ENCODE measurements around the gene GCFC2. TPM values are rescaled to one million over a fixed set of nuclear protein-coding genes. Genes with fewer than 3 reads are reported as not detected.
A peak's percentile ranks its signal among the peaks of the same experiment; 100 is the strongest.

GCFC2 gene
- total RNA-seq, 2 experiments from 2014 or later, result 20.6 to 21.9 TPM

DNA sequence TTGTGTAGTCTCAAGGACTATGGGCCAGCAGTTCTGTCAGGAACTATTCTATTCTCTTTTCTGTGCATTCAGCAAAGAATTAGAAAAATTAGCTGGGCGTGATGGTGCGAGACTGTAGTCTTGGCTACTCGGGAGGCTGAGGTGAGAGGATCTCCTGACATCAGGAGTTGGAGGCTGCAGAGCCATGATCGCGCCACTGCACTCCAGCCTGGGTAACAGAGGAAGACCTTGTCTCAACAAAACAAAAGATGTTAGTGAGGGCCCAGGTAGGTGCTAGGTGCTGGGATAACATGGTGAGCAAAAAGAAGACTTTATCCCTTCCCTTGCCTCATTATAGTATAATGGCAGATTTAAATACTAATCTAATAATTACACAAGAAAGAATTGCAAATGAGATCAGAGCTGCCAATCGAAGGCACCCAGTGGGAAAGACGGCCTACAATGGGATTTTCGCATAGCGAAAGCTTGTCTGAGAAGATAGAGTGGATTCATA, 64.6 kb downstream of the GCFC2 start:
- peaks cover 25% of the 10 kb centered on the region for H3K36me3 Mint-ChIP-seq (ENCODE audit: low read depth)
- peak overlapping the region; percentile 92 for H3K27ac Mint-ChIP-seq
- H3K4me3 Mint-ChIP-seq, result peak overlapping the region; percentile 93
- ATAC-seq (peak; percentile 1), DNase-seq (no peak)
- no peaks in the 10 kb centered on the region for H3K9me3 Mint-ChIP-seq (ENCODE audit: insufficient read depth)
- POLR2A ChIA-PET, result interaction anchor here (1.0 to 2.4 kb wide), 2 partner anchors 64 to 229 kb away, joined by 3 to 11 read pairs; partner anchors contain the start of gene GCFC2
- CTCF ChIA-PET, result interaction anchor here (1.0 to 3.8 kb wide), 8 partner anchors 9 to 954 kb away, joined by 3 to 28 read pairs (median 6); no protein-coding TSS in a partner anchor
- H3K27me3 Mint-ChIP-seq (ENCODE audit: low read depth), result no peaks in the 10 kb centered on the region
- H3K4me1 Mint-ChIP-seq (ENCODE audit: low read depth), result peaks cover 30% of the 10 kb centered on the region

DNA sequence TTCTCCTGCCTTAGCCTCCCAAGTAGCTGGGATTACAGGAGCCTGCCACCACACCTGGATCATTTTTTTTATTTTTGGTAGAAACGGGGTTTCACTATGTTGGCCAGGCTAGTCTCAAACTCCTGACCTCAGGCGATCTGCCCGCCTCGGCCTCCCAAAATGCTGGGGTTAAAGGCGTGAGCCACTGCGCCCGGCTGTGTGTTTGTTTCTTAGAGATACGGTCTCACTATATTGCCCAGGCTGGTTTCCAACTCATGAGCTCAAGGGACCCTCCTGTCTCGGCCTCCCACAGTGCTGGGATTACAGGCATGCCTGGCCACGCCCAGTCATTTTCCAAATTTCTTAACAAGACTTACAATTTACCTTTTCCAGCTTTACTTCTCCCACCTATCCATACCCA, 65.1 kb downstream of the GCFC2 start:
- Mint-ChIP-seq H3K27ac (no peak overlapping the region), H3K36me3 (ENCODE audit: low read depth) (peaks cover 23% of the 10 kb centered on the region), H3K9me3 (ENCODE audit: insufficient read depth) (no peaks in the 10 kb centered on the region), H3K4me1 (ENCODE audit: low read depth) (peaks cover 30% of the 10 kb centered on the region), H3K4me3 (no peak overlapping the region), H3K27me3 (ENCODE audit: low read depth) (no peaks in the 10 kb centered on the region)
- ChIA-PET CTCF (interaction anchor here (1.2 to 3.8 kb wide), 4 partner anchors 9 to 32 kb away, joined by 4 to 28 read pairs (median 8); no protein-coding TSS in a partner anchor), POLR2A (interaction anchor here (2.4 kb wide), 1 partner anchor 65 kb away, joined by 11 read pairs; the partner anchor contains the start of gene GCFC2)
- DNase-seq (no peak), ATAC-seq (no peak)

DNA sequence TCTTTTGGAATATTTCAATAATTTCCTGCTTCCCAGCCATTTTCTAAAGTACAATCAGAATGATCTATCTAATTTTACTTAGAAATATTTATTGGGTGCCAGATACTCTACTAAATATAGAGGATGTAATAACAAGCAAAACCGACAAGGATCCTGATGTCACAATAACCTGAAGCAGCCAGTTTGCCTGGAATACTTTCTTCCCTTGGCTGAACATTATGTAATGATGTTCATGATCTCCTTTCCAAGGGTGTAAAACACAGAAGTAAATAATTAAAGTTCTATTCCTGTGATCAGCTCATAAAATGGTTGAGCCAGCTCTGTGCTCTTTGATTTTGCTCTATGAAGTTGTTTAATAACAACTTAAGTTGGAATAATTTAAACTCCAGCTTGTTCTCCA, 66.7 kb downstream of the GCFC2 start:
- DNase-seq, result no peak
- Mint-ChIP-seq H3K27me3 (ENCODE audit: low read depth) (peaks cover 3% of the 10 kb centered on the region), H3K9me3 (ENCODE audit: insufficient read depth) (no peaks in the 10 kb centered on the region), H3K4me1 (ENCODE audit: low read depth) (peaks cover 25% of the 10 kb centered on the region), H3K27ac (no peak overlapping the region), H3K4me3 (no peak overlapping the region), H3K36me3 (ENCODE audit: low read depth) (peaks cover 13% of the 10 kb centered on the region)
- ATAC-seq, result no peak
- ChIA-PET CTCF (interaction anchor here (0.5 to 1.0 kb wide), 2 partner anchors 33 to 956 kb away, joined by 3 to 4 read pairs; no protein-coding TSS in a partner anchor), POLR2A (no interaction called here)

DNA sequence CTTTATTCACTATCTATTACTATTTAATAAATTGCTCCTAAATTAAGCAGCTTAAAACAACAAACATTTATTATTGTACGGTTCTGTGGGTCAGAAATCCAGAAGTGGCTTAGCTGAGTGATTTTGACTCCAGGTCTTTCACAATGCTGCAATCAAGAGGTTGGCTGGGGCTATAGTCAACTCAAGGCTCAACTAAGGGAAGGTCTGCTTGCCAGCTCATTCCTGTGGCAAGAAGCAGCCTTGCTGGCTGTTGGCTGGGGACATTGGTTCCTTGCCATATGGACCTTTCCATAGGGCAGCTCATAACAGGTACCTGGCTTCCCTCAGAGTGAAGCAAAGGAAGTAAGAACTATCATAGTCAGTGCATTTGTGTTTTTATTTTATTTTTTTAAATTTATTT, 69.1 kb downstream of the GCFC2 start:
- ChIA-PET CTCF (interaction anchor here (1.0 to 3.3 kb wide), 10 partner anchors 9 to 958 kb away, joined by 3 to 49 read pairs (median 6); no protein-coding TSS in a partner anchor), POLR2A (no interaction called here)
- no peak for ATAC-seq

DNA sequence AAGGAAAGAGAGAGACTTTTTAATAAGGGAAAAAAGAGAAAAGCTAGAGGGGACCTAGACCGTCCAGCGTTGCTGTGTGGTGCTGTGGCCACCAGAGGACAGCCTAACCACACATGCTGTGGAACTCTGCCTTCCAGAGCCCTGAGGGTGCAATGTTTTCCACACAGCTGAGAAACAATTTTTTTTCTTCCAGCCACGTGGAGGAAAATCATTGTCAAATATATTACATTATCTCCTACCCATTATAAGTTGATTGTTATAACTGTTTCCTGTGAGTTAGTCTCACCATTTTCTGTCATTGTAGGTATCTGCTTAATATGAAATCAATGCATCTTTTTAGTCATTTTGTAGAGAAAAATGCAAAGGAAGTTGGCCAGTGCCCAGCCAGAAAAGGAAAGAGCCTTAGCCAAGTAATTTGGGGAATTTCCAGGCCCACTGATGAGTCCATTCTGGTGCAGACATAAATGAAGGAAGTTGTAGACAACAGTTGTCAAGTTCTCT, 70.0 kb downstream of the GCFC2 start:
- no peak overlapping the region for H3K4me3 Mint-ChIP-seq
- no peaks in the 10 kb centered on the region for H3K9me3 Mint-ChIP-seq (ENCODE audit: insufficient read depth)
- peak; percentile 93 for ATAC-seq
- no peaks in the 10 kb centered on the region for H3K36me3 Mint-ChIP-seq (ENCODE audit: low read depth)
- H3K27ac Mint-ChIP-seq, result no peak overlapping the region
- POLR2A ChIA-PET, result no interaction called here
- H3K4me1 Mint-ChIP-seq (ENCODE audit: low read depth), result no peaks in the 10 kb centered on the region
- peaks cover 15% of the 10 kb centered on the region for H3K27me3 Mint-ChIP-seq (ENCODE audit: low read depth)
- peak; percentile 61 for DNase-seq
- CTCF ChIA-PET, result interaction anchor here (0.6 to 3.3 kb wide), 18 partner anchors 9 to 959 kb away, joined by 3 to 49 read pairs (median 4); no protein-coding TSS in a partner anchor

More for the DNA sequence above, 69.1 kb downstream of the GCFC2 start:
- Mint-ChIP-seq H3K27ac (no peak overlapping the region), H3K36me3 (ENCODE audit: low read depth) (peaks cover 2% of the 10 kb centered on the region), H3K4me1 (ENCODE audit: low read depth) (peaks cover 8% of the 10 kb centered on the region), H3K9me3 (ENCODE audit: insufficient read depth) (no peaks in the 10 kb centered on the region), H3K4me3 (no peak overlapping the region), H3K27me3 (ENCODE audit: low read depth) (peaks cover 15% of the 10 kb centered on the region)
- no peak for DNase-seq

DNA sequence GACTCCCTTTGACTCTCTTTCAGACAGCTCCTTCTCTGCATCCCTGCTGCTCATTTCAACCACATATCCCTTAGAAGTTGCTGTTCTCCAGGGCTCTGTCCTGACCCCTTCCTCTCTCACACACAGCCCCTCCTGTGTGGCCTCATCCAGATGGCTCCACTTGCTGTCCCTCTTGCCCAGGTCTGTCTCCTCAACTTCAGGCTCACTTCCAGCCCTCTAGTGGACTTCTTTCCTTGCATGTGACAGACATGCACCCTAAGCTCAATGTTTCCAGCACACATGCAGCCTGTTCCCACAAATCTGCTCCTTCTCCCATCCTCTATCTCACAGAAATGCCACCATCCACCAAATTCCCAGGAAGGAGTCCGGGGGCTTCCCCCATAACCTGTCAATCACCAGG, 73.1 kb downstream of the GCFC2 start:
- DNase-seq (no peak), ATAC-seq (no peak)
- no peaks in the 10 kb centered on the region for H3K36me3 Mint-ChIP-seq (ENCODE audit: low read depth)
- CTCF ChIA-PET, result interaction anchor here (2.0 to 2.4 kb wide), 2 partner anchors 10 to 39 kb away, joined by 6 to 10 read pairs; no protein-coding TSS in a partner anchor
- peaks cover 17% of the 10 kb centered on the region for H3K27me3 Mint-ChIP-seq (ENCODE audit: low read depth)
- POLR2A ChIA-PET, result no interaction called here
- H3K9me3 Mint-ChIP-seq (ENCODE audit: insufficient read depth), result no peaks in the 10 kb centered on the region
- no peaks in the 10 kb centered on the region for H3K4me1 Mint-ChIP-seq (ENCODE audit: low read depth)
- H3K4me3 Mint-ChIP-seq, result no peak overlapping the region
- H3K27ac Mint-ChIP-seq, result no peak overlapping the region

DNA sequence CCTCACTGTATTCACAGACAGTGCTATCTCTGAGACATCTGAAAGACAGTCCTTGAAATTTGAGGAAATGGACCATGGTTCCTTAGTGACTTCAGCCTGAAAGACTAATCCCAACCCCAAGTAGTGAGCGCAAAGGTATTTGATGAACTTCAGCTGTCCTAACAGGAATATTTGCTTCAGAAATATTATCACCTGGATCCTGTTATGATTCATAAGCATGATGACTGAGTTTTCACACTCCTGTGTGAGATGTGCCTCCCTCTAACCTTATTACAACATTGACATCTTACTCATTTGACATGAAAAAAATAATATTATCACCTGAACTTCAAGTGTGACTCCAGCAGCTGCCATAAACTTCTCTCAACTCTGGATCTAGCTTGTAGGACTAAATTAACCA, 75.8 kb downstream of the GCFC2 start:
- H3K4me3 Mint-ChIP-seq, result no peak overlapping the region
- no peaks in the 10 kb centered on the region for H3K9me3 Mint-ChIP-seq (ENCODE audit: insufficient read depth)
- no peaks in the 10 kb centered on the region for H3K36me3 Mint-ChIP-seq (ENCODE audit: low read depth)
- ChIA-PET POLR2A (no interaction called here), CTCF (interaction anchor here (1.5 kb wide), 1 partner anchor 42 kb away, joined by 6 read pairs; no protein-coding TSS in a partner anchor)
- no peak overlapping the region for H3K27ac Mint-ChIP-seq
- H3K4me1 Mint-ChIP-seq (ENCODE audit: low read depth), result no peaks in the 10 kb centered on the region
- ATAC-seq (no peak), DNase-seq (no peak)
- H3K27me3 Mint-ChIP-seq (ENCODE audit: low read depth), result peaks cover 18% of the 10 kb centered on the region

DNA sequence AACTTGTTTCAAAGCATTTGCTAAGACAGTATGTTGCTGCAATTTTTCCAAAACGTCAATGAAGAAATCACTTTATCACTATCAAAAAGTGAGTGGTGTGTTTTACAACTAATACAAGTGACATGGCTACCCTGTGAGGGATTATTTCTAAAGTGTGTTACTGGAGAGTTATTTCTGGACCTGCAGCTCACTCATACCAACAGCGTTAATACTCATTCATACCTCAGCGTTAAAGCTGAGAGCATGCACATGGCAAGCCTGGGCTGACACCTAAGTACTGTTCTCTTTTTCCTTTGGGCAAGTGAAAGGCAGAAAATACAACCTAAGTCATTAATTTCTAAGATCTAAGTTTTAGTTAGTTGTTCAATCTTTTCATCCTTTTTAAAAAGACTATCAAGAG, 77.1 kb downstream of the GCFC2 start:
- no peaks in the 10 kb centered on the region for H3K4me1 Mint-ChIP-seq (ENCODE audit: low read depth)
- H3K36me3 Mint-ChIP-seq (ENCODE audit: low read depth), result no peaks in the 10 kb centered on the region
- DNase-seq, result no peak
- ATAC-seq, result no peak
- H3K9me3 Mint-ChIP-seq (ENCODE audit: insufficient read depth), result no peaks in the 10 kb centered on the region
- H3K4me3 Mint-ChIP-seq, result no peak overlapping the region
- peaks cover 16% of the 10 kb centered on the region for H3K27me3 Mint-ChIP-seq (ENCODE audit: low read depth)
- CTCF ChIA-PET, result interaction anchor here (1.4 kb wide), 1 partner anchor 14 kb away, joined by 3 read pairs; no protein-coding TSS in a partner anchor
- no peak overlapping the region for H3K27ac Mint-ChIP-seq
- POLR2A ChIA-PET, result no interaction called here

DNA sequence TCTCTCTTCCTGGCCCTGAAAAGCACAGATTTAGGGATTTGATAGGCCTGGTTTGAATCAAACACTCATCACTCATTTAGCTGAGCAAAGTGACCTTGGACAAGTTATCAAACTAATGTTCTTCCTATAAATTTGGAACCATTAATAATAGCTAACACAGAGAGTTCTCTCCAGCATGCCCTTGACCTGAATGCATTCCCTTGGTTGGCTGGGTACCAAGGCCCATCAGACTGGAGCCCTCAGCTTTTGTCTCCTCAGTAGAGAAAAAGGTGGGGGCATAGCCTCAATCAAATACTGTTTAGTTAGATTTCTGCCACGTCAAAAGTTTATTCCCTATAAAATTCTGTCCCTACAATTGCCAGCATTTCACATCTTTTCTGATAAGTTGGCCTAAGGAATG, 77.9 kb downstream of the GCFC2 start:
- H3K27ac Mint-ChIP-seq, result no peak overlapping the region
- H3K4me1 Mint-ChIP-seq (ENCODE audit: low read depth), result no peaks in the 10 kb centered on the region
- no peaks in the 10 kb centered on the region for H3K36me3 Mint-ChIP-seq (ENCODE audit: low read depth)
- H3K27me3 Mint-ChIP-seq (ENCODE audit: low read depth), result peaks cover 12% of the 10 kb centered on the region
- DNase-seq (no peak), ATAC-seq (no peak)
- no peaks in the 10 kb centered on the region for H3K9me3 Mint-ChIP-seq (ENCODE audit: insufficient read depth)
- ChIA-PET CTCF (interaction anchor here (0.7 to 1.4 kb wide), 3 partner anchors 15 to 169 kb away, joined by 3 read pairs; no protein-coding TSS in a partner anchor), POLR2A (no interaction called here)
- H3K4me3 Mint-ChIP-seq, result no peak overlapping the region

DNA sequence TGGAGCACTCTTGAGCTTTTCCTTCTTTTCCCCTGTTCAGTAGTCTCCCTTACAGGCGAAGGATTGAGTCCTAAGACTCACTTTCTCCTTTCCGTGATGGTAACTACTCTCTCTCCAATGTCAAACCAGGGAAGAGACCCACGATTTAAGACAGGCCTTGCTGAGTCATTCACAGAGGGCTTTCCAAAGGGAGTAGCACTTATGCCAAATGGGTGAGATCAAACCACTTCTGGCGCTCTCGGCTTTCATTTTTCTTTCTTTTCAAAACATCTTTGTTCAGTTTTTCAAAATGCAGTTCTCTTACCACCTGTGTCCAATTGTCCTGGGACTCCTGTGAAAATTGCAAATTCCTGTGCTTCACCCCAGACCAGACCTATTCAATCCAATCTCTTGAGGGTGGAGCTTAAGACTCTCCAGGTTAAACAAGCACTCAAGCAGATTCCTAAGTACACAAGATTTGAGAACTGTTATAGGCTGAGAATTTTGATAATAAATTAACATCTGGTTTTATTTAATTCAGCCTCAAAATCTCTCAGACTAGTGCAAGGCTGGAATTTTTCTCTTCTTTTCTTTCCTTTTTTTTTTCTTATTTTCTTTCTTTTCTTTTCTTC, 78.5 kb downstream of the GCFC2 start:
- Mint-ChIP-seq H3K27ac (no peak overlapping the region), H3K4me3 (no peak overlapping the region), H3K27me3 (ENCODE audit: low read depth) (peaks cover 7% of the 10 kb centered on the region), H3K4me1 (ENCODE audit: low read depth) (no peaks in the 10 kb centered on the region), H3K36me3 (ENCODE audit: low read depth) (no peaks in the 10 kb centered on the region), H3K9me3 (ENCODE audit: insufficient read depth) (no peaks in the 10 kb centered on the region)
- ATAC-seq (no peak), DNase-seq (no peak)
- CTCF ChIA-PET, result interaction anchor here (0.7 to 1.6 kb wide), 3 partner anchors 8 to 169 kb away, joined by 3 to 6 read pairs (median 3); no protein-coding TSS in a partner anchor
- POLR2A ChIA-PET, result no interaction called here

DNA sequence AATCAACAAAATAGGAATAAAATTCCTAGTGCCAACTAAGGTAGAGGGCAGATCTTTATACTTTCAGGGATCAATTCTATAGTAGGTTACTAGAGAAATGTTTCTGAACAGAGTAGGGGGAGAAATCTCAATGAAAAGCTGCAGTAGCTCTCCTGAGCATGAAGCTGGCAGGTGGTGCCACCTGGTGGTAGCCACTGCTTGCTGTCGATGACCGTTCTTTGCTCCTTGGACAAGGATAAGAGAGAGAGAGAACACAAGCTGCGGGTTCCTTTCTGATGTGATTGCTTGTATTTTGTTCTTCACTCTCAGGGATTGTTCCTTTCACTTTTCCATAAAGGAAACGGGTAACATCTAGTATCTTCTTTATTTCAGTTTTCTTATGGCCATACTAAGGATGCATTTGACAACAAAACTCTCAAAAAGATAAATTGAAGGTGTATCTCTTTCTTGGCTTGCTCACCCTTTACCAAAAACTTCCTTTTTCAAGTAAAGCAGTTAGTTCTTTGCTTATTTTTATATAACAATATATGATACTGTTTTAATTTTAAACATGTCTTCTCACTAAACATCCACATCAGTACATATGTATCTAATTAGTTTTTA, 82.7 kb downstream of the GCFC2 start:
- no peak overlapping the region for H3K4me3 Mint-ChIP-seq
- ChIA-PET CTCF (interaction anchor here (1.1 to 2.0 kb wide), 14 partner anchors 8 to 939 kb away, joined by 3 to 13 read pairs (median 4); no protein-coding TSS in a partner anchor), POLR2A (no interaction called here)
- DNase-seq (peak; percentile 70), ATAC-seq (peak; percentile 81)
- peaks cover 9% of the 10 kb centered on the region for H3K27me3 Mint-ChIP-seq (ENCODE audit: low read depth)
- no peak overlapping the region for H3K27ac Mint-ChIP-seq
- H3K9me3 Mint-ChIP-seq (ENCODE audit: insufficient read depth), result no peaks in the 10 kb centered on the region
- no peaks in the 10 kb centered on the region for H3K36me3 Mint-ChIP-seq (ENCODE audit: low read depth)
- no peaks in the 10 kb centered on the region for H3K4me1 Mint-ChIP-seq (ENCODE audit: low read depth)

DNA sequence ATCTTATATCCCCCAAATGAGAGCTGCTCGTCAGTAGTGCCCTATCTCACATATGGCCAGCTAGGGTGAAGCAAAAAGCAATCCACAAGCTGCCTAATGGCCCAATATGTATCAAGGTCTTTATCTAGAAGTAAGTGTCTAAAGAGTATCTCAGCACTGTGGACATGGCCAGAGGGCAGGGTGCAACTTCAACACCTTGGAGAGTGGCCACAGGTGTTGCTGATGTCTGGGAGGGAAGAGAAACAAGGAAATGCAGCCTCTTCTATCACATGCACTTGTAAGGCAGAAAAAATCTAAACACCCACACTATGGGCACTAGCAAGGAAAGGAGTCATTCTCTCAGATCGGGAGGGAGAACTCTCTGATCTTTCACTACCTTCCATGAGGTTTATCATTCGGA, 87.8 kb downstream of the GCFC2 start:
- Mint-ChIP-seq H3K9me3 (ENCODE audit: insufficient read depth) (no peaks in the 10 kb centered on the region), H3K36me3 (ENCODE audit: low read depth) (no peaks in the 10 kb centered on the region), H3K27ac (no peak overlapping the region), H3K4me1 (ENCODE audit: low read depth) (no peaks in the 10 kb centered on the region), H3K4me3 (no peak overlapping the region), H3K27me3 (ENCODE audit: low read depth) (peaks cover 13% of the 10 kb centered on the region)
- CTCF ChIA-PET, result interaction anchor here (1.1 kb wide), 1 partner anchor 18 kb away, joined by 3 read pairs; no protein-coding TSS in a partner anchor
- POLR2A ChIA-PET, result no interaction called here
- ATAC-seq (no peak), DNase-seq (no peak)

Data from activated CD8-positive, alpha-beta T cell treated with anti-CD3 and anti-CD28 coated beads, Interleukin-2, amount 10 ng/mL, durations not matched to agents 7 days and 5 days (primary cell).